NB4 (cell line): Measurements from ENCODE around the gene ATAD3A.
"Not testable (repeated sequence)": the region's sequence is repeated elsewhere in the genome, so short reads cannot be mapped to it uniquely, and the experiment has no call there.

ENCODE experiments used
- CTCF ChIP-seq: IDR thresholded peaks from one replicate; pipeline ENCODE4 v1.5.1; 2012; ENCODE audit warnings: low read depth, low read length
- MYC ChIP-seq: IDR thresholded peaks from 2 replicates; pipeline ENCODE4 v1.6.1; 2011; ENCODE audit warnings: low read depth, low read length
- POLR2A ChIP-seq: IDR thresholded peaks from 2 replicates; pipeline ENCODE4 v1.6.1; 2011; ENCODE audit warnings: mild to moderate bottlenecking; ENCODE audit not compliant: insufficient read length; ENCODE audit errors: extremely low read depth

- TF ChIP-seq CTCF, POLR2A, MYC: not testable (repeated sequence)
Observed at GRCh38 chr1:1472053-1472876, 39.7 kb upstream of the ATAD3A start.
